SK-N-SH (cell line): ENCODE results near the gene NEU4.

Experiments
- CTCF ChIP-seq: fragments of 200-600 bp; sonication (generic); IDR thresholded peaks from 2 replicates; pipeline ENCODE4 v1.6.1; 2017; ENCODE audit warnings: antibody characterized with exemption, mild to moderate bottlenecking, moderate library complexity
- POLR2AphosphoS5 ChIP-seq: IDR thresholded peaks from 2 replicates; pipeline ENCODE4 v1.6.1; 2012; ENCODE audit warnings: low read depth, low read length
- RXRA ChIP-seq: IDR thresholded peaks from 2 replicates; pipeline ENCODE4 v1.4.0; 2012; ENCODE audit warnings: low read depth, mild to moderate bottlenecking, borderline replicate concordance
- TAF1 ChIP-seq: IDR thresholded peaks from 2 replicates; pipeline ENCODE4 v1.6.1; 2012; ENCODE audit warnings: low read depth, mild to moderate bottlenecking, low read length, moderate library complexity, borderline replicate concordance

- no peak for TF ChIP-seq TAF1
- no peak for TF ChIP-seq POLR2AphosphoS5
- TF ChIP-seq RXRA, result no peak
- TF ChIP-seq CTCF, result no peak
Observed at GRCh38 chr2:241822264-241822623, 13.3 kb downstream of the NEU4 start.
